Activated CD4-positive, alpha-beta T cell treated with anti-CD3 and anti-CD28 coated beads for 24 hours (primary cell): ENCODE results near the gene SGCD.

ENCODE experiments used
- DNase-seq, 2 donors: peaks; one replicate each; pipeline ENCODE4 v3.0.0-alpha.2; 2020; ENCODE audit warnings: low read depth in 2 of 2

Gene SGCD

DNA sequence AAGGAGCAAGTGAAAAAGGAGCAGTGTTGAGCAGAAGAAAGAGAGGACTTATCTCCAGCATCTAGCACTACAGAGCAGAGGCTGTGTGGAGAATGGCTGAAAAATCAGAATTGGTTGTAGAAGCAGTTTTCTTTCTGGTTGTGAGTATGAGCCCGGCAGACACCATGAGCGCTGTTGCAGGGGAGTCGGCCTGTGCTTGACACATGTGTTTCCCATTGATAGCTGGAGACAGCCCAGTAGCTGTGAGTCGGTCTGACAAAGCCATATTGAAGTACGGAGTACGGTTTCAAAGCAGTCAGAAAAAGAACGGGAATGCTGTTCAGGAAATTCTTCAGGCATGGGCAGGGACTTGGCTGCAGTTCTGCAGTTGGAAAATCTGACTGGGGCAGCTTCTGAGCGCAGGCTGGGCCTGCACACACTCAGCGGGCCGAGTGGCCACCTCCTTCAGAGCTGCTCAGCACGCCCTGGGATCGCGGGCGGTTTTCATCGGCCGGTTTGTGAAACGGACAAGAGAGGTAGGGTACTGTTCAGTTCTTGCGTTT, at the start of gene SGCD:
Gene SGCD, plus strand, starts transcription at position 447 of the 542 bp plus-strand sequence.
- no peak for DNase-seq

DNA sequence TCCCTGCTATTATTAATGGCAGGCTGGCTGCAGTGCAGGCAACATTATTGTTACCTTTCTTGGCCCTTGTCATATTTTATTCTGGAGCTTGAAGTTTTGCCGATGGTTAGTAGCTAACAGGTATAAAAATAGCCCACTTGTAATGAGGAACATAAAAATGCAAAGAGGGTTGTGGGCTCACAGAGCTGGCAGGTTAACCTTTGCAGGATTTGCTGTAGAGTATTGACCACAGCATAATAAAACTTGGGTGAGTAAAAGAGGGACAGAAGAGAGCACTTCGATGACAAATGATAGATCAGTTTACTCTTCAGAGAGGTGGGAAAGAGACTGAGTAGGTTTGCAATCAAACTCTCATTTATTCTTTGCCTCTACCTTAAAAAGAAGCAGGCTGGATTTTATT, 49.7 kb upstream of the SGCD start:
- no peak for DNase-seq

- DNase-seq = no peak
Observed at GRCh38 chr5:156295431-156295830, 31.5 kb upstream of the SGCD start.

GRCh38 chr5:156310115-156310514, 16.8 kb upstream of the SGCD start:
- DNase-seq = no peak

DNA sequence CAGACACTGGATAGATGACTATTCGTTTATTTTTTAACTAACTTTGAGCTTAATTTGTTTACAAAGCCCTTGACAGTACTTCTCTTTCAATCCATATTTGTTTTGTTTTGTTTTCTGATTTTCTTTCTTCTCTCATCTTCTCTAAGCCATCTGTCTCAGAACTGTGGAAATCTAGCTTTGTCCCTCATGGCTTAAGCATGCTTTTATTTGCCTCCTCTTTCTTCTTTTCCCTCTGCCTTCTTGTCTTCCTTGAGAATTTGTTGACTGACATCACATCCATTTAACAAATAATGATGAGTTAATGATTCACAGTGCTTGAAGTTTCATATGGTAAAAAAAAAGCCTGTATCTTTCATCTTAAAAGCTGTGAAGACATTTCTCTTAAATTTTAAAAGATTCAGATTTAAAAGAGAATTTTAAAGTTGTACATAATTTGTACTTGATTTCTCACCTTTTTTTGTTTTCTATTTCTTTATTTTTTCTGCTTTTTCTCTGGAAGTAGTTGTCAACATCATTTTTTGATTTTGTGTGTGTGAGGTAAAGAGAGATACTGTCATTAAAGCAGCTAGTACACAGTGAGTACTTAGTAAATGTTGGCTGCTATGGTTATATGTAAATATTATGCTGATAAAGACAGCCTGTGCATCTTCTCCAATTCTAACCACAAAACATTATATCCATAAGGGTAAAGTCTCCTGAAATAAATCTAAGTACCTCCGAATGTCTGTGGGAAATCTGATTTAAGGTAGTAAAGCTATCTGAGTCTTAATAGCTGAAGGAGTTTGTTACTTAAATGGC, 13.9 kb upstream of the SGCD start:
- no peak for DNase-seq

- DNase-seq = no peak
Observed at GRCh38 chr5:156314416-156314815, 12.5 kb upstream of the SGCD start.

DNA sequence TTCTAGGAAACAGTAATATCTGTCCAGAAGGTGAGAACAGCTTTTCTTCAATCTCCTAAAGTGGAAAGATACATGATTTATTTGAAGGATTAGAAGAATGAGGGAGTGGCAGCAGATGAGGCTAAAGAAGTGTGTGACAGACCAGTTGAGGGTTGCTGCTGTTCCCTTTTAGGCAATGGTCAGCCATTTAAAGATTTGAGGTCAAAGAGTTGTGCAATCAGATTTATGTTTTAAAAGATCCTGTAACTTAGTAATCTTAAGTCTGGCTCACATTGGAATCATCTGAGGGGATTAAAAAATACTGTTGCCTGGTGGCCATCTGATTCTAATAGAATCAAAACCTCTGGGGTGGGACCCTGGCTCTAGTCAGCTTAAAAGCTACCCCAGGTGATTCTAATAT, 4.3 kb upstream of the SGCD start:
- DNase-seq = no peak

DNA sequence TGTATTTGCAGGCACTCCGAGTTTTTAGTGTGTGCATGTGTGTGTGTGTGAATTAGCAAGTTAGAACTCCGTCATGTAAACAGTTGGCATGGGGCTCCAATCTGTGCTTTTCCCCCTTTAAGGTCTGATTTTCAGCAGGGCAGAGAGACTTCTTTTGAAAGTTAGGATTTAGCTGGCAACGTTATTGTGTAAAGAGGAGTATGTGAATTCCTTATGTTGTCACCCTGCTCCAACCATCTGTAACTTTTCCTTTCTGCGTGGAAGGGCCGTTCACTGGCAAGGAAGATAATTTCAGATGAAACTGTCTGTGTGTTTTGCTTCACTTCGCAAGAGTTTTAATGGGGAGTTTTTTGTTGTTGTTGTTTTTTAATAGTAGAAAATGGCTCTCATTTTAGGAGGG, 332 bp downstream of the SGCD start:
- DNase-seq = no peak

DNA sequence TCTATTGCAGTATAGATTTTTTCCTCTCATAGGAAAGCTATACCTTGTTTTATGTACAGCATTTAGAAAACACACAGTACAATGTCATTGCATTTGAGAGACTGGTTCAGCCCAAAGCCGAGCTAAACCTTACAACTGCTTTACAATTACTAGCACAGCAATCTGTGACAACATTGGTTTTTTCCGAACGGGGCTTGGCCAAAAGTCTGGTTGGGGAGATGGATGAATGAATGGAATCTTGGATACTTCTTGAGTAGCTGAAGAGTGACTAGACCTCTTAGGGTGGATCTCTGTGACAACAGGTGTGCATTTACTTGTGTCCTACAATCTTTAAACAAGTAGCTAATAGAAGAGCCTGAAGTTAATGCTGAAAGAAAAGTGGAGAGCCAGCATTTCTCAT, 1.2 kb downstream of the SGCD start:
- DNase-seq = no peak

DNA sequence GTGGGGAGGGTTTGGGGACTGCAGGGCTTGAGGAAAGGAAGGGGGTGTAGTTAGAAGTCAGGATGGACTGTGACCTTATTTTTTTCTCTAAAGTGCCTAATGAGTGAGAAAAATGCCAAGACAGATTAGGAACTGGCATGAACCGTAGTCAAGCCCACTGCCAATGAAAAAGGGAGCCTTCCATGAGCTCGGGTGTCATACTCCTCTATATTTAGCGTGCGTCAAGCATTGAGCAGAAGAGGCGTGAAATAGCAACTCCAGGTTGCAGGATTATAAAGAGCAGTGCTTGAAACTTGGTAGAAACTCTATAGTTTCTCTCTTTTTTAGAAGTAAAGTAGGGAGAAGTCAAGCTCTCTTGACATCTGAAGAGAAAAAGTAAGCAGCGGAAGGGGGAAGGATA, 1.8 kb downstream of the SGCD start:
- DNase-seq = no peak

DNA sequence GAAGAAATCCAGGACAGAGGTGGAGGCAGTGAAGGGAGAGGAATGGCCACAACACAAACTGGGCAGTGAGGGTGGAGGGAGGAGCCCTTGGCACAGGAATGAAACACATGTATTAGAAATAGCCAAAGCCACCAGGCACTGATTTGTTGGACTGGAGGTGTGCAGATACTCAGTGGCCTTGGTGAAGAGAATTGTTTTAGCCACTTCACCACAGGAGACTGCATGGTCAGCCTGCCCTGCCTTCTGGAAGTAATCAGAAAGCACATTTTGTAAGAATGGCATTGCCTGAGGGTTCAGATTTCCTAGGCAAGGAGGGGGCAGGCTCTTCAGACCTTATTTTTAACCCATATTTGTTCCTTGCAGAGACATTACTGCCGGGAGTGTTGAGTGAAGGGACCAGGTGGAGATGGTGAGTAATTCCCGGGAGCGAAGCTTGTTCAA, 2.2 kb downstream of the SGCD start:
- DNase-seq = no peak

DNA sequence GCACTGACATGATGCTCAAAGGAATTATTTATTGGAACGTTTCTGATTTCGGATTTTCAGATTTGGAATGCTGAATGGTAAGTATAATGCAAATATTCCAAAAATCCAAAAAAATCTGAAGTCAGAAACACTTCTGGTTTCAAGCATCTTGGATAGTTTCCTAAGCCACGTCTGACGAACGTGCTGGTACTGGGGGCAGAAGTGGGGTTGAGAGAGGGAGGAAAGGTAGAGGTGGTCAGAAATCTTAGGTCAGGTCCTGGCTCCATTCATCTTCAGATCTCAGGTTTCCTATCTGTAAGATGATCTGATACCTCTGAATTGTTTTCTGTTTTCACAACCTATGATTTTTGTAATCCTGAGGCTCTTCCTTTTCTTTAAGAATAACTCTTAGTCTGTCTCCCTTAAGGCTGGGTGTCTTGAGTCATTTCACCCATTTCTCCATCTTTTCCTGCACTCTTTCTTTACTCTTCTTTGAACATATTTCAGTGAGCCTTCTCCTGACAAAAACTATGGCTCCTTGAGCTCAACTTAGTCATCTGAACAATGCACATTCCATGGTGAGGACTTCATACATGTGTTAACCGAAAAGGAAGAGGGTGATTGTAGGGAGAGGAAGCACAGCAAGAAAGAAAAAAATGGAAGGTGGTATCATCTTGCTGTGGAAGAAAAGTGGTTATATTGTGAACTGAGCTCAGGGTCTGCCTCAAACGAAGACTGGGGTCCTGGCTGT, 3.3 kb downstream of the SGCD start:
- DNase-seq = no peak

- DNase-seq = no peak
Observed at GRCh38 chr5:156331181-156331580, 4.2 kb downstream of the SGCD start.

DNA sequence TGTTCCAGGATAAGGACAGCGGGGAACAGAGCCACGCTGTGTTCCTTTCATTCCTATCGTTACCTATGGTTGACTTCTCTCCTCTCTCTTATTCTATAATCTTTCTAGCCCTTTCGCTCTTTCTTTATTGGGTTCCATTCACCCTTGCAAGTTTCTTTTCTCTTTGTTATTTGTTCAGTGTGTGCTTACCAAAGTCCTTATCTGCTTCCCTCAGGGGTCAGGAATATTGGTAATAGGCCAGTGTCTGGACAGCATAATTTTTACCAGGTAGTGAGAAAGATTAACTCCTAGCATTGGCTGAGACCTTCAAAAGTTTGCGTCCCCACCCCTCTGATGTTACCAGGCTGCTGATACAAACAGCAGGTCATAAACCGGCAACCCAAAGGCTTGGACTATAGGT, 4.9 kb downstream of the SGCD start:
- no peak for DNase-seq

- no peak for DNase-seq
Observed at GRCh38 chr5:156332245-156332644, 5.3 kb downstream of the SGCD start.

DNA sequence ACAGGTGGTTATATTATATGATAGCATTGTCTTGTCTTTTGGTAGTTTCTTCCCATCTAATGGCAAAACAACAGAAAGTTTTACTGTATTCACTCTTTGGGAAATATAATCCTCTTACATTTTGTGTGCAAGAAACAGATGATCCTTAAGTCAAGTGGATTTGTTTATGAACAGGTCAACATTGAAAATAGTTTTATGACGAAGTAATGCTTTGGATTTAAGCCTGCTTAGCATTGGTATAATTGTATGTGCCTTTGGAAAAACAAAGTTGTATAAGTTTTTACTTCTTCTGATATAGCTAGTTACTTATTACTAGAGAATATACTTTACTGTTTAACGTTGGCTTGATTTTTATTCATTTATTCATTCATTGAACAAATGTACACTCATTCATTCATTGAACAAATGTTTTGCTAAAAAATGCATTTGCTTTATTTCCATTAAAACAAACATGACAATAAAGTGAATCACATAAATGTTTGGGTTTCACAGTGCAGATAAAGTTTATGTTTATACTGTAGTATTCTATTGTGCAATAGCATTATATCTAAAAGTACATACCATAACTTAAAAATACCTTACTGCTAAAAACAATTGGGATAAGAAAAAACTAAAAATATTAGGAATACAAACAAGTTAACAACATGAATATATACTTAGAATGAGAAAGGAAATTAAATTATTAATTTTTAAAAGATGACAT, 12.3 kb downstream of the SGCD start:
- no peak for DNase-seq

DNA sequence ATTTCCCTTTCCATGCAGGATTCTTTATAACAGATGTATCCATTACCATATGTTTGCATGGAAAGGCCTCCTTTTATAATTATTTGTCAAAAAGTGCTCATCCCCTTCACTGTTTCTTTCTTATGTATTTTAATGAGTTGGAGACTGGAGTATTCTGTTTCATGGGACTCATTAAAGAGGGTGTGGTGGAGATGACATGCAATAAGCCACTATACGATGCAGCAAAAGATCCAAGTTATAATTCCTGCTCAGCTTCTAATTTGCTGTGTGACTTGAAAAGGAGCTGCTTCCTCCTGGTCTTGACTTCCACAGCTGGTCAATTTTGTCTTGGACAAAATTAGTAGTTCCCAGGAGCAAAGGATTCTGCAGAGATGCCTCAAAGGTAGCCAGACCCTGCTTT, 13.9 kb downstream of the SGCD start:
- no peak for DNase-seq

- no peak for DNase-seq
Observed at GRCh38 chr5:156350256-156350655, 23.3 kb downstream of the SGCD start.

DNA sequence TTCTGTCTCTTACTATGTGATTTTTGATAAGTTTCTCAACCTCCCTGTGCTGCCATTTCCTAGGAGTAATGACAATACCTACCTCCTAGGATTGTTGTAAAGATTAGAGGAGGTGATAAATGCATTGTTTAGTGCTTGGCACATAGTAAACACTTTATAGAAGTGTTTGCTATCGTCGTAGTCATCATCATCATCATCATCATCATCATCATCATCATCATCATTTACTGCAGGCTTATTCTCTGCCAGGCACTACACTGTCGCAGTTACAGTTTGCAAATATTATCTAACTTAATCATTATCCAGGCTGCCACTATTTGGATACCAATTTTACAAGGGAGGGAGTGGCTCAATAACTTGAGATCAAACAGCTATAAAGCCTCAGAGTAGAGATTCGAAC, 24.5 kb downstream of the SGCD start:
- no peak for DNase-seq

- no peak for DNase-seq
Observed at GRCh38 chr5:156354571-156354970, 27.6 kb downstream of the SGCD start.

GRCh38 chr5:156356238-156356637, 29.3 kb downstream of the SGCD start:
- no peak for DNase-seq

- DNase-seq = no peak
Observed at GRCh38 chr5:156359476-156359875, 32.5 kb downstream of the SGCD start.
